HepG2 (cell line): ENCODE results near the gene ST13. TPM values are rescaled to one million over a fixed set of nuclear protein-coding genes. Genes with fewer than 3 reads are reported as not detected.

Source experiments
- ATAC-seq: fragments of 200-7000 bp; cut with Tn5 transposase; 3 replicates; pipeline ENCODE4 v1.9.1; 2020; ENCODE audit warnings: mild to moderate bottlenecking, moderate library complexity
- BruUV-seq: library from RNA; stranded (reverse); fragments of 400-500 nt; replicated peaks from 2 replicates; lab custom pipeline; 2021; lab: Mats Ljungman, UMichigan
- CTCF ChIA-PET: fragments of 300-600 bp; formaldehyde crosslinking; extraction: SDS; loops from one replicate; lab custom pipeline; 2021; ENCODE audit warnings: low total read pairs, inconsistent platforms, low intra/inter-chr PET ratio; lab: Yijun Ruan, JAX
- POLR2A ChIA-PET: fragments of 350-600 bp; sonication (Branson Sonifier 250); formaldehyde crosslinking; loops from one replicate; lab custom pipeline; 2020; ENCODE audit warnings: antibody characterized with exemption, inconsistent platforms; lab: Yijun Ruan, JAX
- DNase-seq: peaks from one replicate; pipeline ENCODE4 v3.0.0-alpha.2; 2015; ENCODE audit warnings: low spot score
- FAIRE-seq: peaks from 3 replicates; lab custom pipeline; 2011; peaks lifted over from hg19 to GRCh38; lab: Jason Lieb, UNC
- H2AFZ ChIP-seq: one replicate; pipeline ENCODE4 v1.6.1; 2011; ENCODE audit warnings: low read length, inconsistent platforms
- H3K27ac ChIP-seq: fragments of 300-600 bp; 3 replicates; pipeline ENCODE4 v1.8.0; 2011; ENCODE audit warnings: mixed run types, mild to moderate bottlenecking, mixed read lengths, low read length, inconsistent platforms; ENCODE audit not compliant: insufficient read depth; ENCODE audit errors: extremely low read length
- H3K27me3 ChIP-seq, 2 experiments: fragments of 200-600 bp in 1 of 2; 2 replicates in 1 of 2; 3 replicates in 1 of 2; pipeline versions ENCODE4 v1.6.0 to v1.8.0; 2011; ENCODE audit warnings: low read length in 2 of 2, mild to moderate bottlenecking in 2 of 2, moderate library complexity in 2 of 2, inconsistent platforms in 1 of 2; ENCODE audit not compliant: insufficient read depth in 2 of 2, control insufficient read depth in 1 of 2
- H3K36me3 ChIP-seq, 2 experiments: fragments of 200-600 bp in 1 of 2; replicated peaks in 1 of 2; 2 replicates in 1 of 2; 3 replicates in 1 of 2; pipeline versions ENCODE4 v1.5.1 to v1.8.0; 2011; ENCODE audit warnings: low read length in 2 of 2, inconsistent platforms in 1 of 2; ENCODE audit not compliant: insufficient read depth in 2 of 2, control insufficient read depth in 1 of 2
- H3K4me1 ChIP-seq: 2 replicates; pipeline ENCODE4 v1.5.1; 2012; ENCODE audit warnings: low read length, inconsistent platforms; ENCODE audit not compliant: insufficient read depth
- H3K4me2 ChIP-seq: 2 replicates; pipeline ENCODE4 v1.6.0; 2011; ENCODE audit warnings: low read depth, low read length, inconsistent platforms
- H3K4me3 ChIP-seq, 3 experiments: fragments of 200-600 bp in 1 of 3; sonication (generic), shearing (Covaris generic) in 1 of 3; replicated peaks in 1 of 3; 2 replicates each; pipeline ENCODE4 v1.5.1; 2011 to 2016; ENCODE audit warnings: low read length in 3 of 3, inconsistent platforms in 2 of 3, low read depth in 2 of 3, mild to moderate bottlenecking in 2 of 3, control low read depth in 1 of 3, mixed read lengths in 1 of 3; ENCODE audit not compliant: insufficient read depth in 1 of 3
- H3K79me2 ChIP-seq: one replicate; pipeline ENCODE4 v1.6.1; 2011; ENCODE audit warnings: low read length, inconsistent platforms; ENCODE audit not compliant: insufficient read depth
- H3K9ac ChIP-seq: 2 replicates; pipeline ENCODE4 v1.6.0; 2011; ENCODE audit warnings: mild to moderate bottlenecking, low read depth, low read length, inconsistent platforms; ENCODE audit not compliant: insufficient read depth
- H3K9me3 ChIP-seq: 2 replicates; pipeline ENCODE4 v1.5.1; 2012; ENCODE audit warnings: mild to moderate bottlenecking, low read length
- H4K20me1 ChIP-seq: 2 replicates; pipeline ENCODE4 v1.6.0; 2011; ENCODE audit warnings: inconsistent platforms, mild to moderate bottlenecking, low read length, moderate library complexity; ENCODE audit not compliant: insufficient read depth
- ATF7-NPFF ChIP-seq: sonication (generic); formaldehyde crosslinking; IDR thresholded peaks from 2 replicates; pipeline ENCODE4 v1.8.1; 2023; ENCODE audit warnings: mild to moderate bottlenecking, low read depth, missing genetic modification reagents, moderate library complexity
- ETS1 ChIP-seq: sonication (generic); formaldehyde crosslinking; IDR thresholded peaks from 2 replicates; pipeline ENCODE4 v1.4.0; 2020; ENCODE audit warnings: missing genetic modification reagents
- KAT7 ChIP-seq: IDR thresholded peaks from 2 replicates; pipeline ENCODE4 v1.6.1; 2018; ENCODE audit warnings: borderline replicate concordance, missing compliant biosample characterization
- KDM5A ChIP-seq: fragments of 200-600 bp; sonication (generic); IDR thresholded peaks from 2 replicates; pipeline ENCODE4 v1.7.0; 2018; ENCODE audit warnings: antibody characterized with exemption, mild to moderate bottlenecking, low read length, borderline replicate concordance
- SMARCC2 ChIP-seq: fragments of 450-650 bp; IDR thresholded peaks from 2 replicates; pipeline ENCODE4 v1.6.1; 2017; ENCODE audit warnings: antibody characterized with exemption, mild to moderate bottlenecking
- SP2 ChIP-seq: sonication (generic); formaldehyde crosslinking; IDR thresholded peaks from 2 replicates; pipeline ENCODE4 v1.5.1; 2020; ENCODE audit warnings: mild to moderate bottlenecking, missing genetic modification reagents
- USF2 ChIP-seq, 2 experiments: sonication (generic) in 1 of 2; formaldehyde crosslinking in 1 of 2; IDR thresholded peaks; 2 replicates each; pipeline versions ENCODE4 v1.5.1 to v1.6.1; 2011 to 2020; ENCODE audit warnings: borderline replicate concordance in 1 of 2, low read depth in 1 of 2, low read length in 1 of 2, mild to moderate bottlenecking in 1 of 2, missing genetic modification reagents in 1 of 2, moderate library complexity in 1 of 2
- ZBTB8A ChIP-seq: sonication (generic); formaldehyde crosslinking; IDR thresholded peaks from 2 replicates; pipeline ENCODE4 v1.4.0; 2020; ENCODE audit warnings: mild to moderate bottlenecking, low read depth, missing genetic modification reagents, borderline replicate concordance
- ZNF83 ChIP-seq: sonication (generic); formaldehyde crosslinking; IDR thresholded peaks from 2 replicates; pipeline ENCODE4 v1.4.0; 2020; ENCODE audit warnings: missing genetic modification reagents, mild to moderate bottlenecking, borderline replicate concordance
- WGBS: methylation state at CpG from one replicate; pipeline ENCODE4 v1.1.6; 2017; ENCODE audit warnings: low lambda C conversion rate; 5-methylcytosine and 5-hydroxymethylcytosine counted together
- in situ Hi-C: cut with HindIII; loops from 2 replicates; pipeline ENCODE4 v1.10.0; 2017; ENCODE audit warnings: low pct_unique_long_range_greater_than_20kb; ENCODE audit not compliant: extremely low pct_ligation_motif_present
- intact Hi-C: fragments of 100-400 bp; cut with micrococcal nuclease; formaldehyde crosslinking; loops from one replicate; pipeline ENCODE4 v1.10.0; 2022; ENCODE audit not compliant: unreplicated experiment
- polyA plus RNA-seq, 8 experiments: library from polyadenylated mRNA; depleted of rRNA in 3 of 8; stranded (reverse) in 7 of 8; unstranded in 1 of 8; fragments of >200 nt; fragmentation: Illumina TruSeq in 4 of 8; extraction: Trizol in 4 of 8; gene quantifications; 2 replicates each; pipeline versions ENCODE4 v1.2.1 to v1.2.3, GENCODE V29; 2011 to 2016; ENCODE audit warnings: low read depth in 4 of 8, missing spikeins in 1 of 8, mixed read lengths in 1 of 8; ENCODE audit not compliant: insufficient read depth in 1 of 8
- total RNA-seq, 5 experiments: library from RNA; depleted of rRNA; stranded (reverse); fragments of >200 nt; fragmentation: Illumina TruSeq; extraction: Trizol; gene quantifications; 2 replicates each; pipeline ENCODE4 v1.2.3, GENCODE V29; 2016; ENCODE audit warnings: low read depth in 1 of 5
- TF ChIP-seq, protein P1 (sequence below): IDR thresholded peaks from 2 replicates; pipeline ENCODE4 v1.6.1; 2016
- TF ChIP-seq, protein P2 (sequence below): IDR thresholded peaks from 2 replicates; pipeline ENCODE4 v1.6.1; 2016; ENCODE audit warnings: low read depth, control low read depth
- TF ChIP-seq, protein P3 (sequence below): sonication (generic); formaldehyde crosslinking; conservative IDR thresholded peaks from 2 replicates; pipeline ENCODE4 v1.4.0; 2020; ENCODE audit warnings: missing genetic modification reagents

The ST13 gene
- total and polyA plus RNA-seq, 2 of the 13 experiments (the other 11 are each of a cell fraction or from before 2014, with no cell fraction given), result 110 to 274 TPM

- Histone ChIP-seq H2AFZ (peak within 1 kb of the TSS; percentile 88), H3K9ac (peak within 1 kb of the TSS; percentile 85), H3K9me3 (no peaks in the 10 kb centered on the region), H3K36me3 (no peaks in the 10 kb centered on the region; a peak in 1 of 5 replicates), H4K20me1 (no peaks in the 10 kb centered on the region), H3K4me2 (peak within 1 kb of the TSS; percentile 99), H3K4me3 (peak within 1 kb of the TSS; percentile 97 to 98 (median 98)), H3K79me2 (peaks cover 38% of the 10 kb centered on the region), H3K27me3 (no peaks in the 10 kb centered on the region; a peak in 1 of 5 replicates), H3K27ac (peak within 1 kb of the TSS; percentile 80), H3K4me1 (peaks cover 40% of the 10 kb centered on the region)
- 0% methylated on average over 15 of the region's 61 CpGs for WGBS
- POLR2A ChIA-PET, result interaction anchor here (0.7 to 1.5 kb wide), 8 partner anchors 9 to 291 kb away, joined by 3 to 9 read pairs (median 4); partner anchors contain the start of genes RBX1, ST13 and XPNPEP3
- peak; percentile 76 for DNase-seq
- CTCF ChIA-PET, result no interaction called here
- intact Hi-C loops (no loop called here), in situ Hi-C loops (no loop called here)
- ATAC-seq, result peak; percentile 95
- FAIRE-seq, result peak; percentile 44
- BruUV-seq, result no TSS peak
- TF ChIP-seq ZNF83 (CRISPR knock-in tag) (0 out of 2 replicates have a peak, but pooled peaks have one; percentile 45), USF2 (IDR thresholded peaks at IDR 0.05; ENCODE audit: low read depth, low read length) (no peak), USF2 (CRISPR knock-in tag; IDR thresholded peaks at IDR 0.05; ENCODE audit: borderline replicate concordance) (0 out of 2 replicates have a peak, but pooled peaks have one; percentile 37), KAT7 (CRISPR knock-in tag) (peak; percentile 46; the same call in 1 of the 2 replicates), SP2 (CRISPR knock-in tag) (peak; percentile 84), KDM5A (peak; percentile 89; the same call in 1 of the 2 replicates), ATF7-NPFF (0 out of 2 replicates have a peak, but pooled peaks have one; percentile 39), ZBTB8A (CRISPR knock-in tag) (no peak), ETS1 (CRISPR knock-in tag) (no peak), SMARCC2 (no peak)
- TF ChIP-seq, protein P1, sequence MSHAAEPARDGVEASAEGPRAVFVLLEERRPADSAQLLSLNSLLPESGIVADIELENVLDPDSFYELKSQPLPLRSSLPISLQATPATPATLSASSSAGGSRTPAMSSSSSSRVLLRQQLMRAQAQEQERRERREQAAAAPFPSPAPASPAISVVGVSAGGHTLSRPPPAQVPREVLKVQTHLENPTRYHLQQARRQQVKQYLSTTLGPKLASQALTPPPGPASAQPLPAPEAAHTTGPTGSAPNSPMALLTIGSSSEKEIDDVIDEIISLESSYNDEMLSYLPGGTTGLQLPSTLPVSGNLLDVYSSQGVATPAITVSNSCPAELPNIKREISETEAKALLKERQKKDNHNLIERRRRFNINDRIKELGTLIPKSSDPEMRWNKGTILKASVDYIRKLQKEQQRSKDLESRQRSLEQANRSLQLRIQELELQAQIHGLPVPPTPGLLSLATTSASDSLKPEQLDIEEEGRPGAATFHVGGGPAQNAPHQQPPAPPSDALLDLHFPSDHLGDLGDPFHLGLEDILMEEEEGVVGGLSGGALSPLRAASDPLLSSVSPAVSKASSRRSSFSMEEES (CRISPR knock-in tag), result no peak
- TF ChIP-seq, protein P2, sequence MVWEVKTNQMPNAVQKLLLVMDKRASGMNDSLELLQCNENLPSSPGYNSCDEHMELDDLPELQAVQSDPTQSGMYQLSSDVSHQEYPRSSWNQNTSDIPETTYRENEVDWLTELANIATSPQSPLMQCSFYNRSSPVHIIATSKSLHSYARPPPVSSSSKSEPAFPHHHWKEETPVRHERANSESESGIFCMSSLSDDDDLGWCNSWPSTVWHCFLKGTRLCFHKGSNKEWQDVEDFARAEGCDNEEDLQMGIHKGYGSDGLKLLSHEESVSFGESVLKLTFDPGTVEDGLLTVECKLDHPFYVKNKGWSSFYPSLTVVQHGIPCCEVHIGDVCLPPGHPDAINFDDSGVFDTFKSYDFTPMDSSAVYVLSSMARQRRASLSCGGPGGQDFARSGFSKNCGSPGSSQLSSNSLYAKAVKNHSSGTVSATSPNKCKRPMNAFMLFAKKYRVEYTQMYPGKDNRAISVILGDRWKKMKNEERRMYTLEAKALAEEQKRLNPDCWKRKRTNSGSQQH (CRISPR knock-in tag), result no peak
- TF ChIP-seq, protein P3, sequence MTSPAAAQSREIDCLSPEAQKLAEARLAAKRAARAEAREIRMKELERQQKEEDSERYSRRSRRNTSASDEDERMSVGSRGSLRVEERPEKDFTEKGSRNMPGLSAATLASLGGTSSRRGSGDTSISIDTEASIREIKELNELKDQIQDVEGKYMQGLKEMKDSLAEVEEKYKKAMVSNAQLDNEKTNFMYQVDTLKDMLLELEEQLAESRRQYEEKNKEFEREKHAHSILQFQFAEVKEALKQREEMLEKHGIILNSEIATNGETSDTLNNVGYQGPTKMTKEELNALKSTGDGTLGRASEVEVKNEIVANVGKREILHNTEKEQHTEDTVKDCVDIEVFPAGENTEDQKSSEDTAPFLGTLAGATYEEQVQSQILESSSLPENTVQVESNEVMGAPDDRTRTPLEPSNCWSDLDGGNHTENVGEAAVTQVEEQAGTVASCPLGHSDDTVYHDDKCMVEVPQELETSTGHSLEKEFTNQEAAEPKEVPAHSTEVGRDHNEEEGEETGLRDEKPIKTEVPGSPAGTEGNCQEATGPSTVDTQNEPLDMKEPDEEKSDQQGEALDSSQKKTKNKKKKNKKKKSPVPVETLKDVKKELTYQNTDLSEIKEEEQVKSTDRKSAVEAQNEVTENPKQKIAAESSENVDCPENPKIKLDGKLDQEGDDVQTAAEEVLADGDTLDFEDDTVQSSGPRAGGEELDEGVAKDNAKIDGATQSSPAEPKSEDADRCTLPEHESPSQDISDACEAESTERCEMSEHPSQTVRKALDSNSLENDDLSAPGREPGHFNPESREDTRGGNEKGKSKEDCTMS (CRISPR knock-in tag), result no peak
Measured at GRCh38 chr22:40818747-40819598, 37.5 kb downstream of the ST13 start, which contains the start of gene SLC25A17. Gene SLC25A17, minus strand, starts transcription at chr22:40819346. Its CDS starts 98 bp downstream, at chr22:40819248.
